Neutrophil (primary cell): ENCODE measurements around the gene PTGDR2.

Experiments
- H3K27ac ChIP-seq: fragments of 200-600 bp; sonication (generic); 2 replicates; pipeline ENCODE4 v1.5.1; 2016; ENCODE audit warnings: mild to moderate bottlenecking, moderate library complexity
- H3K27me3 ChIP-seq: fragments of 200-600 bp; sonication (generic); 2 replicates; pipeline ENCODE4 v1.6.0; 2016; ENCODE audit warnings: mild to moderate bottlenecking
- H3K36me3 ChIP-seq: fragments of 200-600 bp; sonication (generic); 2 replicates; pipeline ENCODE4 v1.5.1; 2017
- H3K4me1 ChIP-seq, 2 experiments: fragments of 200-600 bp in 1 of 2; sonication (generic) in 1 of 2; 1 replicate in 1 of 2; 2 replicates in 1 of 2; pipeline versions ENCODE4 v1.5.1 to v1.6.1; 2013 to 2016; ENCODE audit warnings: low read depth in 1 of 2, low read length in 1 of 2, mild to moderate bottlenecking in 1 of 2, moderate library complexity in 1 of 2; ENCODE audit not compliant: control insufficient read depth in 1 of 2, insufficient read depth in 1 of 2
- H3K4me3 ChIP-seq, 2 experiments: fragments of 200-600 bp in 1 of 2; sonication (generic) in 1 of 2; 1 replicate in 1 of 2; 2 replicates in 1 of 2; pipeline ENCODE4 v1.5.1; 2013 to 2016; ENCODE audit warnings: low read depth in 1 of 2, low read length in 1 of 2, mild to moderate bottlenecking in 1 of 2, moderate library complexity in 1 of 2
- H3K9me3 ChIP-seq: fragments of 200-600 bp; sonication (generic); 2 replicates; pipeline ENCODE4 v1.5.1; 2016
- CTCF ChIP-seq: fragments of 200-600 bp; sonication (generic); IDR thresholded peaks from 2 replicates; pipeline ENCODE4 v1.5.1; 2016; ENCODE audit warnings: antibody characterized with exemption

Gene PTGDR2

DNA sequence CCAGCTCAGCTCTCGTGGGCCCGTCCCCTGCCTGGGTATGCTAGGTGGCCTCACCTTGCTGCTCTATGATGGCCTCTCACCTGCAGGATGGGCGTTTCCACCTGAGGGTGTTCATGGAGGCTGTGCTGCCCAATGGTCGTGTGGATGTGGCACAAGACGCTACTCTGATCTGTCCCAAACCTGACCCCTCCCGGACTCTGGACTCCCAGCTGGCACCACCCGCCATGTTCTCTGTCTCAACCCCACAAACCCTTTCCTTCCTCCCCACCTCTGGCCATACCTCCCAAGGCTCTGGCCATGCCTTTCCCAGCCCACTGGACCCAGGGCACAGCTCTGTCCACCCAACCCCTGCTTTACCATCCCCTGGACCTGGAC lies 13.7 kb upstream of the PTGDR2 start:
- no peaks in the 10 kb centered on the region for H3K4me1 ChIP-seq
- no peak for TF ChIP-seq CTCF
- H3K27me3 ChIP-seq = no peaks in the 10 kb centered on the region
- H3K27ac ChIP-seq = no peak overlapping the region
- H3K4me3 ChIP-seq = no peak overlapping the region
- H3K36me3 ChIP-seq = no peaks in the 10 kb centered on the region
- H3K9me3 ChIP-seq = no peaks in the 10 kb centered on the region

DNA sequence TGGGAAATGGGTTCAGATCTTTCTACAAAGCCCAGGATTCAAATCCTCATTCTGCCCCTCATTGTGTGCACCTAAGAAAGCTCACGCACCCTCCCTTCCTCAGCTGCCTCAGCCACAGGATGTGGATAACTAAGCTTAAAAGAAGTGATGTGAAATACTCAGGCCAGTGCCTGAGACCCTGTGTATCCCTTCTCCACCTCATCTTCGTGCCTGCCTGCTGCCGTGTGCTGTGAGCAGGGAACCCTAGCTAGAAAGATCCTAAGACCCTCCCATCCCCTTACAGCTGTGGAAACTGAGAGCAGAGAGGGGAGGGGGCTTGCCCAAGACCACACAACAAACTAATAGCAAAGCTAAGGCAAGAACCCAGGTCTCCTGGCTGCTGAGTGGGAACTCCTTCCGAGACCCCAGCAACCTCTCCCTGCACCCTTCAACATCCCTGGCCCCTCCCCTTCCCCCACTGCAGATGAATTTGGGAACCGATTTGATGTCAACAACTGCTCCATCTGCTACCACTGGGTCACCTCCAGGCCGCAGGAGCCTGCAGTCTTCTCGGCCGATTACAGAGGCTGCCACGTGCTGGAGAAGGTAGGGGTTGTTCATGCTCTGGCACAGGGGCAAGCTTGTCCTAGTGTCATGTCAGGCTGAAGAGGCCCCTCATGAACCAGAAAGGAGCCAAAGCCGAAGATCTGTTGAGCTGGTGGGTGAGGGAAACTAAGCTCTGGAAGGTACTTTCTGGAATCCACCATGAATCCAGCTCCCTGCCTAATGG lies 13.1 kb upstream of the PTGDR2 start:
- H3K4me3 ChIP-seq = no peak overlapping the region
- no peaks in the 10 kb centered on the region for H3K36me3 ChIP-seq
- H3K4me1 ChIP-seq = no peaks in the 10 kb centered on the region
- no peak overlapping the region for H3K27ac ChIP-seq
- no peaks in the 10 kb centered on the region for H3K9me3 ChIP-seq
- no peak for TF ChIP-seq CTCF
- H3K27me3 ChIP-seq = no peaks in the 10 kb centered on the region

GRCh38 chr11:60867871-60868681 lies 12.3 kb upstream of the PTGDR2 start:
- Histone ChIP-seq H3K36me3 (no peaks in the 10 kb centered on the region), H3K4me3 (no peak overlapping the region), H3K9me3 (no peaks in the 10 kb centered on the region), H3K27me3 (no peaks in the 10 kb centered on the region), H3K4me1 (no peaks in the 10 kb centered on the region), H3K27ac (no peak overlapping the region)
- TF ChIP-seq CTCF = no peak

GRCh38 chr11:60866911-60867870 lies 11.4 kb upstream of the PTGDR2 start, which contains the start of gene ZP1:
Gene ZP1, plus strand, starts transcription at chr11:60867542. Its CDS starts 20 bp downstream, at chr11:60867562.
- Histone ChIP-seq H3K36me3 (no peaks in the 10 kb centered on the region), H3K27ac (no peak within 1 kb of the TSS), H3K27me3 (no peaks in the 10 kb centered on the region), H3K9me3 (no peaks in the 10 kb centered on the region), H3K4me1 (no peaks in the 10 kb centered on the region), H3K4me3 (no peak within 1 kb of the TSS)
- TF ChIP-seq CTCF = no peak

DNA sequence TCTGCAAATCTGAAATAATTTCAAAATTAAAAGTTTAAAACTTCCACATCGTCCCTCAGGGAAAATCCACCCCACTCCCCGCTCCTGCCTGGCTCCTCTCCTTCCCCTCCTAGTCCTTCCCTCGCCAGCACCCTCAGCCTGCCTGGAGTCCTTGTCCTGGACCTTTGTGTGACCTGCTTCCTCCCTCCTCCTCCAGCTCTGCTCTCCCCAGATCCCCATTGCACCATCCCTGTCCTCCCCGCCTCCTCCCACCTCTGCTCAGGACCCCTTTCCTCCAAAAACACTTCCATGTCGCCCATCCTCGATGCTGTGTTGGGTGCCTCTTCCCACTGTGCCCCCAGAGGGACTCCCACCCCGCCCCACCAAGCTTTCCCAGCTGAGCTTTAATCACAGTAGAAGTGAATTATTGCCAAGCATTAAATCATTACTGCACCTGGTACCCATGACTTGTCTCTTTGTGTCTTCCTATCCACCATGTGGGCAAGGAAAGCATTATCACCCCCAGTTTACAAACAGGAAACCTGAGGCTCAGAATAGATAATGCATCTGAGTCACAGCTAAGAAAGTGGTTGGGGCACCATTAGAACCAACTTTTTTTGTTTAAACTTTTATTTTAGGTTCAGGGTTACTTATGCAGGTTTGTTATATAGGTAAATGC lies 9.2 kb upstream of the PTGDR2 start:
- Histone ChIP-seq H3K4me1 (no peaks in the 10 kb centered on the region), H3K36me3 (no peaks in the 10 kb centered on the region)

More for the DNA sequence above, 9.2 kb upstream of the PTGDR2 start:
- Histone ChIP-seq H3K27ac (no peak overlapping the region), H3K4me3 (no peak overlapping the region), H3K9me3 (no peaks in the 10 kb centered on the region), H3K27me3 (no peaks in the 10 kb centered on the region)
- no peak for TF ChIP-seq CTCF
